BJ (cell line): Measurements from ENCODE around the gene PGP. TPM values are rescaled to one million over a fixed set of nuclear protein-coding genes. Genes with fewer than 3 reads are reported as not detected.

Source experiments
- CTCF ChIA-PET: fragments of 350-600 bp; formaldehyde crosslinking; extraction: SDS; loops from one replicate; lab custom pipeline; 2021; ENCODE audit warnings: antibody characterized with exemption, inconsistent platforms; lab: Yijun Ruan, JAX
- POLR2A ChIA-PET: fragments of 300-600 bp; sonication (Branson Sonifier 250); formaldehyde crosslinking; extraction: SDS; loops from one replicate; lab custom pipeline; 2021; ENCODE audit warnings: antibody characterized with exemption; lab: Charles Lee
- DNase-seq: peaks from one replicate; pipeline ENCODE4 v3.0.0-alpha.2; 2011; ENCODE audit warnings: low read depth
- H3K27me3 ChIP-seq: 2 replicates; pipeline ENCODE4 v1.6.0; 2011; ENCODE audit warnings: low read length; ENCODE audit not compliant: control insufficient read depth, insufficient read depth
- H3K36me3 ChIP-seq: 2 replicates; pipeline ENCODE4 v1.5.1; 2011; ENCODE audit warnings: low read length; ENCODE audit not compliant: control insufficient read depth, insufficient read depth
- H3K4me3 ChIP-seq: 2 replicates; pipeline ENCODE4 v1.5.1; 2011; ENCODE audit warnings: low read depth, mild to moderate bottlenecking, control low read depth, low read length
- CTCF ChIP-seq: IDR thresholded peaks from 2 replicates; pipeline ENCODE4 v1.5.1; 2011; ENCODE audit warnings: low read depth, mild to moderate bottlenecking, control low read depth, inconsistent platforms, low read length, moderate library complexity; ENCODE audit not compliant: insufficient read depth
- polyA plus RNA-seq: library from polyadenylated mRNA; depleted of rRNA; stranded (reverse); fragments of >200 nt; gene quantifications from 2 replicates; pipeline ENCODE4 v1.2.3, GENCODE V29; 2011

PGP gene
- polyA plus RNA-seq, 1 experiment, result 7.7 TPM

- POLR2A ChIA-PET, result no interaction called here
- TF ChIP-seq CTCF, result no peak
- H3K36me3 ChIP-seq, result peaks cover 37% of the 10 kb centered on the region
- CTCF ChIA-PET, result no interaction called here
- no peak for DNase-seq
- H3K4me3 ChIP-seq, result no peak overlapping the region
- H3K27me3 ChIP-seq, result no peaks in the 10 kb centered on the region
Measured at GRCh38 chr16:2175454-2175853, 39.2 kb downstream of the PGP start.

GRCh38 chr16:2174396-2175131, 40.1 kb downstream of the PGP start:
- no peak for TF ChIP-seq CTCF
- no peak overlapping the region for H3K4me3 ChIP-seq
- no peaks in the 10 kb centered on the region for H3K27me3 ChIP-seq
- CTCF ChIA-PET, result no interaction called here
- POLR2A ChIA-PET, result interaction anchor here (1.0 kb wide), 1 partner anchor 19 kb away, joined by 9 read pairs; the partner anchor contains the start of gene TRAF7
- DNase-seq, result no peak
- peaks cover 37% of the 10 kb centered on the region for H3K36me3 ChIP-seq

- ChIA-PET POLR2A (interaction anchor here (1.0 kb wide), 1 partner anchor 18 kb away, joined by 9 read pairs; the partner anchor contains the start of gene TRAF7), CTCF (no interaction called here)
- no peak overlapping the region for H3K4me3 ChIP-seq
- H3K27me3 ChIP-seq, result no peaks in the 10 kb centered on the region
- no peak for TF ChIP-seq CTCF
- DNase-seq, result no peak
- H3K36me3 ChIP-seq, result peaks cover 37% of the 10 kb centered on the region
Measured at GRCh38 chr16:2173916-2174315, 40.7 kb downstream of the PGP start.

GRCh38 chr16:2173366-2173765, 41.3 kb downstream of the PGP start:
- POLR2A ChIA-PET, result no interaction called here
- peaks cover 37% of the 10 kb centered on the region for H3K36me3 ChIP-seq
- CTCF ChIA-PET, result no interaction called here

More at GRCh38 chr16:2173366-2173765, 41.3 kb downstream of the PGP start:
- Histone ChIP-seq H3K27me3 (no peaks in the 10 kb centered on the region), H3K4me3 (no peak overlapping the region)
- no peak for TF ChIP-seq CTCF
- DNase-seq, result no peak
